HepG2 (cell line): Measurements from ENCODE around the gene SNED1. TPM values are rescaled to one million over a fixed set of nuclear protein-coding genes. Genes with fewer than 3 reads are reported as not detected.

Source experiments
- FOXO1 ChIP-seq: sonication (generic); formaldehyde crosslinking; IDR thresholded peaks from 2 replicates; pipeline ENCODE4 v1.4.0; 2020; ENCODE audit warnings: missing genetic modification reagents
- MZF1 ChIP-seq: sonication (generic); formaldehyde crosslinking; IDR thresholded peaks from 2 replicates; pipeline ENCODE4 v1.8.1; 2023; ENCODE audit warnings: mild to moderate bottlenecking, missing genetic modification reagents, borderline replicate concordance
- NKX3-1 ChIP-seq: sonication (generic); formaldehyde crosslinking; IDR thresholded peaks from 2 replicates; pipeline ENCODE4 v1.5.0; 2020; ENCODE audit warnings: missing genetic modification reagents
- SAFB2 ChIP-seq: sonication (generic); formaldehyde crosslinking; IDR thresholded peaks from 2 replicates; pipeline ENCODE4 v1.5.1; 2020; ENCODE audit warnings: missing genetic modification reagents, low read depth, mild to moderate bottlenecking, borderline replicate concordance
- SNAPC2 ChIP-seq: sonication (generic); formaldehyde crosslinking; IDR thresholded peaks from 2 replicates; pipeline ENCODE4 v1.8.1; 2022; ENCODE audit warnings: mild to moderate bottlenecking, missing genetic modification reagents
- ZFP36L2 ChIP-seq: sonication (generic); formaldehyde crosslinking; IDR thresholded peaks from 2 replicates; pipeline ENCODE4 v1.4.0; 2020; ENCODE audit warnings: missing genetic modification reagents
- ZNF543 ChIP-seq: sonication (generic); formaldehyde crosslinking; IDR thresholded peaks from 2 replicates; pipeline ENCODE4 v1.4.0; 2020; ENCODE audit warnings: mild to moderate bottlenecking, missing genetic modification reagents
- ZNF556 ChIP-seq: sonication (generic); formaldehyde crosslinking; IDR thresholded peaks from 2 replicates; pipeline ENCODE4 v1.4.0; 2020; ENCODE audit warnings: mild to moderate bottlenecking, missing genetic modification reagents, borderline replicate concordance
- polyA plus RNA-seq, 8 experiments: library from polyadenylated mRNA; depleted of rRNA in 3 of 8; stranded (reverse) in 7 of 8; unstranded in 1 of 8; fragments of >200 nt; fragmentation: Illumina TruSeq in 4 of 8; extraction: Trizol in 4 of 8; gene quantifications; 2 replicates each; pipeline versions ENCODE4 v1.2.1 to v1.2.3, GENCODE V29; 2011 to 2016; ENCODE audit warnings: low read depth in 4 of 8, missing spikeins in 1 of 8, mixed read lengths in 1 of 8; ENCODE audit not compliant: insufficient read depth in 1 of 8
- total RNA-seq, 5 experiments: library from RNA; depleted of rRNA; stranded (reverse); fragments of >200 nt; fragmentation: Illumina TruSeq; extraction: Trizol; gene quantifications; 2 replicates each; pipeline ENCODE4 v1.2.3, GENCODE V29; 2016; ENCODE audit warnings: low read depth in 1 of 5
- TF ChIP-seq, protein P1 (sequence below): sonication (generic); formaldehyde crosslinking; IDR thresholded peaks from 2 replicates; pipeline ENCODE4 v1.8.0; 2023; ENCODE audit warnings: mild to moderate bottlenecking, missing genetic modification reagents
- TF ChIP-seq, protein P2 (sequence below): sonication (generic); formaldehyde crosslinking; conservative IDR thresholded peaks from 2 replicates; pipeline ENCODE4 v1.4.0; 2020; ENCODE audit warnings: mild to moderate bottlenecking, missing genetic modification reagents, moderate library complexity
- TF ChIP-seq, protein P3 (sequence below): sonication (generic); formaldehyde crosslinking; IDR thresholded peaks from 2 replicates; pipeline ENCODE4 v1.8.1; 2023; ENCODE audit warnings: mild to moderate bottlenecking, missing genetic modification reagents, borderline replicate concordance
- TF ChIP-seq, protein P4 (sequence below): sonication (generic); formaldehyde crosslinking; IDR thresholded peaks from 2 replicates; pipeline ENCODE4 v1.5.0; 2020; ENCODE audit warnings: mild to moderate bottlenecking, missing genetic modification reagents
- TF ChIP-seq, protein P5 (sequence below): sonication (generic); formaldehyde crosslinking; IDR thresholded peaks from 2 replicates; pipeline ENCODE4 v1.4.0; 2020; ENCODE audit warnings: mild to moderate bottlenecking, missing genetic modification reagents
- TF ChIP-seq, protein P6 (sequence below): sonication (generic); formaldehyde crosslinking; IDR thresholded peaks from 2 replicates; pipeline ENCODE4 v1.4.0; 2020; ENCODE audit warnings: mild to moderate bottlenecking, missing genetic modification reagents

SNED1 gene
- total and polyA plus RNA-seq, 2 of the 13 experiments (the other 11 are each of a cell fraction or from before 2014, with no cell fraction given), result 0.15 to 0.65 TPM

DNA sequence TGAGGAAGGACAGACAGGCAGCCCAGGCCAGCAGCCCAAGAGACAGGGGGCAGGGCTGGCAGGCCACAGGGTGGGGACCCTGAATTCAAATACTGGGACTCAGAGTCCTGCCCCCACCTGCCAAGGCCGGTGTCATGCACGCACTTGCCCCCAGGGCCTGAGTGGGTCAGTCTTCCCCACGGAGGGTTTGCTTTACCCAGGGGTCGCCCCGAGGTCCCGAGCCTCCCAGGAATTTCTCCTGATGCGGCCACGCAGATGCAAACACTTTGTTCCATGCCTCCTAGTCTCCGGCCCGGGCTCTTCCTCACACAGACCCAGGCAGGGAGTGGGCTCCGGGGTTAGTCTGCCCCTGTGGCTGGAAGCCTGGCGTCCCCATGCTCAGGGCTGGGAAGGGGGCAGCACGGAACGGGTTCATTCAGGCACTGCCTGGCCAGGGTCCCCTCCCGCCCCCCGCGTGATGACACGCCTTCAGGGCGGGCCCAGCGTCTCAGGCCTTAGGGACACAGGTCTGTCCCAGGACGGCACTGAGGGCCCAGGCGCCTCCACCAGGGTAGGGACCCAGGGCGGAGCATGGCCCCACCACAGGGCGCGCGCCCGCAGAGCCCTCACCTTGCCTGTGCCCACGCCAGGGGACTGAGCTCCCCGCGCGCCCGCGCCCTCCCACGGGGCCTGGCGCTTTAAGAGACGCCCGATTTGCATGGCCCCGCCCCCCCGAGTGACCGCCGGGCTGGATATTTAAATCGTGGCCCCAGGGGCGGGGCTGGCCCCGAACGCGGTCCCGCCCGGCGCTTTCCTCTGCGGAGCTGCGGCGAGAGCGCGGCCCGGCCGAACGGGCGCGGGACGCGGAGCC is at the start of gene SNED1 (continued):
- TF ChIP-seq, protein P1, sequence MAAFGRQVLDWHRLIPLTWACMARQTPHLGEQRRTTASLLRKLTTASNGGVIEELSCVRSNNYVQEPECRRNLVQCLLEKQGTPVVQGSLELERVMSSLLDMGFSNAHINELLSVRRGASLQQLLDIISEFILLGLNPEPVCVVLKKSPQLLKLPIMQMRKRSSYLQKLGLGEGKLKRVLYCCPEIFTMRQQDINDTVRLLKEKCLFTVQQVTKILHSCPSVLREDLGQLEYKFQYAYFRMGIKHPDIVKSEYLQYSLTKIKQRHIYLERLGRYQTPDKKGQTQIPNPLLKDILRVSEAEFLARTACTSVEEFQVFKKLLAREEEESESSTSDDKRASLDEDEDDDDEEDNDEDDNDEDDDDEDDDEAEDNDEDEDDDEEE, result 0 out of 2 replicates have a peak, but pooled peaks have one; percentile 16
- TF ChIP-seq NKX3-1 (no peak), FOXO1 (CRISPR knock-in tag) (no peak), MZF1 (CRISPR knock-in tag) (no peak), SAFB2 (CRISPR knock-in tag) (no peak), ZNF556 (CRISPR knock-in tag) (no peak), ZFP36L2 (no peak), SNAPC2 (CRISPR knock-in tag) (peak; percentile 98), ZNF543 (CRISPR knock-in tag) (no peak)
- TF ChIP-seq, protein P2, sequence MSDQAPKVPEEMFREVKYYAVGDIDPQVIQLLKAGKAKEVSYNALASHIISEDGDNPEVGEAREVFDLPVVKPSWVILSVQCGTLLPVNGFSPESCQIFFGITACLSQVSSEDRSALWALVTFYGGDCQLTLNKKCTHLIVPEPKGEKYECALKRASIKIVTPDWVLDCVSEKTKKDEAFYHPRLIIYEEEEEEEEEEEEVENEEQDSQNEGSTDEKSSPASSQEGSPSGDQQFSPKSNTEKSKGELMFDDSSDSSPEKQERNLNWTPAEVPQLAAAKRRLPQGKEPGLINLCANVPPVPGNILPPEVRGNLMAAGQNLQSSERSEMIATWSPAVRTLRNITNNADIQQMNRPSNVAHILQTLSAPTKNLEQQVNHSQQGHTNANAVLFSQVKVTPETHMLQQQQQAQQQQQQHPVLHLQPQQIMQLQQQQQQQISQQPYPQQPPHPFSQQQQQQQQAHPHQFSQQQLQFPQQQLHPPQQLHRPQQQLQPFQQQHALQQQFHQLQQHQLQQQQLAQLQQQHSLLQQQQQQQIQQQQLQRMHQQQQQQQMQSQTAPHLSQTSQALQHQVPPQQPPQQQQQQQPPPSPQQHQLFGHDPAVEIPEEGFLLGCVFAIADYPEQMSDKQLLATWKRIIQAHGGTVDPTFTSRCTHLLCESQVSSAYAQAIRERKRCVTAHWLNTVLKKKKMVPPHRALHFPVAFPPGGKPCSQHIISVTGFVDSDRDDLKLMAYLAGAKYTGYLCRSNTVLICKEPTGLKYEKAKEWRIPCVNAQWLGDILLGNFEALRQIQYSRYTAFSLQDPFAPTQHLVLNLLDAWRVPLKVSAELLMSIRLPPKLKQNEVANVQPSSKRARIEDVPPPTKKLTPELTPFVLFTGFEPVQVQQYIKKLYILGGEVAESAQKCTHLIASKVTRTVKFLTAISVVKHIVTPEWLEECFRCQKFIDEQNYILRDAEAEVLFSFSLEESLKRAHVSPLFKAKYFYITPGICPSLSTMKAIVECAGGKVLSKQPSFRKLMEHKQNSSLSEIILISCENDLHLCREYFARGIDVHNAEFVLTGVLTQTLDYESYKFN (CRISPR knock-in tag), result no peak
- TF ChIP-seq, protein P3, sequence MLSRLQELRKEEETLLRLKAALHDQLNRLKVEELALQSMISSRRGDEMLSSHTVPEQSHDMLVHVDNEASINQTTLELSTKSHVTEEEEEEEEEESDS (CRISPR knock-in tag), result peak; percentile 89
- TF ChIP-seq, protein P4, sequence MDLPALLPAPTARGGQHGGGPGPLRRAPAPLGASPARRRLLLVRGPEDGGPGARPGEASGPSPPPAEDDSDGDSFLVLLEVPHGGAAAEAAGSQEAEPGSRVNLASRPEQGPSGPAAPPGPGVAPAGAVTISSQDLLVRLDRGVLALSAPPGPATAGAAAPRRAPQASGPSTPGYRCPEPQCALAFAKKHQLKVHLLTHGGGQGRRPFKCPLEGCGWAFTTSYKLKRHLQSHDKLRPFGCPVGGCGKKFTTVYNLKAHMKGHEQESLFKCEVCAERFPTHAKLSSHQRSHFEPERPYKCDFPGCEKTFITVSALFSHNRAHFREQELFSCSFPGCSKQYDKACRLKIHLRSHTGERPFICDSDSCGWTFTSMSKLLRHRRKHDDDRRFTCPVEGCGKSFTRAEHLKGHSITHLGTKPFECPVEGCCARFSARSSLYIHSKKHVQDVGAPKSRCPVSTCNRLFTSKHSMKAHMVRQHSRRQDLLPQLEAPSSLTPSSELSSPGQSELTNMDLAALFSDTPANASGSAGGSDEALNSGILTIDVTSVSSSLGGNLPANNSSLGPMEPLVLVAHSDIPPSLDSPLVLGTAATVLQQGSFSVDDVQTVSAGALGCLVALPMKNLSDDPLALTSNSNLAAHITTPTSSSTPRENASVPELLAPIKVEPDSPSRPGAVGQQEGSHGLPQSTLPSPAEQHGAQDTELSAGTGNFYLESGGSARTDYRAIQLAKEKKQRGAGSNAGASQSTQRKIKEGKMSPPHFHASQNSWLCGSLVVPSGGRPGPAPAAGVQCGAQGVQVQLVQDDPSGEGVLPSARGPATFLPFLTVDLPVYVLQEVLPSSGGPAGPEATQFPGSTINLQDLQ (CRISPR knock-in tag), result no peak
- TF ChIP-seq, protein P5, sequence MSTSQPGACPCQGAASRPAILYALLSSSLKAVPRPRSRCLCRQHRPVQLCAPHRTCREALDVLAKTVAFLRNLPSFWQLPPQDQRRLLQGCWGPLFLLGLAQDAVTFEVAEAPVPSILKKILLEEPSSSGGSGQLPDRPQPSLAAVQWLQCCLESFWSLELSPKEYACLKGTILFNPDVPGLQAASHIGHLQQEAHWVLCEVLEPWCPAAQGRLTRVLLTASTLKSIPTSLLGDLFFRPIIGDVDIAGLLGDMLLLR (CRISPR knock-in tag), result peak; percentile 37; the same call in 1 of the 2 replicates
- TF ChIP-seq, protein P6, sequence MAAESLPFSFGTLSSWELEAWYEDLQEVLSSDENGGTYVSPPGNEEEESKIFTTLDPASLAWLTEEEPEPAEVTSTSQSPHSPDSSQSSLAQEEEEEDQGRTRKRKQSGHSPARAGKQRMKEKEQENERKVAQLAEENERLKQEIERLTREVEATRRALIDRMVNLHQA (CRISPR knock-in tag), result no peak
